ENCODE results near the gene DNAJB1.
"Not testable (repeated sequence)": the region's sequence is repeated elsewhere in the genome, so short reads cannot be mapped to it uniquely, and the experiment has no call there.

The DNAJB1 gene

DNA sequence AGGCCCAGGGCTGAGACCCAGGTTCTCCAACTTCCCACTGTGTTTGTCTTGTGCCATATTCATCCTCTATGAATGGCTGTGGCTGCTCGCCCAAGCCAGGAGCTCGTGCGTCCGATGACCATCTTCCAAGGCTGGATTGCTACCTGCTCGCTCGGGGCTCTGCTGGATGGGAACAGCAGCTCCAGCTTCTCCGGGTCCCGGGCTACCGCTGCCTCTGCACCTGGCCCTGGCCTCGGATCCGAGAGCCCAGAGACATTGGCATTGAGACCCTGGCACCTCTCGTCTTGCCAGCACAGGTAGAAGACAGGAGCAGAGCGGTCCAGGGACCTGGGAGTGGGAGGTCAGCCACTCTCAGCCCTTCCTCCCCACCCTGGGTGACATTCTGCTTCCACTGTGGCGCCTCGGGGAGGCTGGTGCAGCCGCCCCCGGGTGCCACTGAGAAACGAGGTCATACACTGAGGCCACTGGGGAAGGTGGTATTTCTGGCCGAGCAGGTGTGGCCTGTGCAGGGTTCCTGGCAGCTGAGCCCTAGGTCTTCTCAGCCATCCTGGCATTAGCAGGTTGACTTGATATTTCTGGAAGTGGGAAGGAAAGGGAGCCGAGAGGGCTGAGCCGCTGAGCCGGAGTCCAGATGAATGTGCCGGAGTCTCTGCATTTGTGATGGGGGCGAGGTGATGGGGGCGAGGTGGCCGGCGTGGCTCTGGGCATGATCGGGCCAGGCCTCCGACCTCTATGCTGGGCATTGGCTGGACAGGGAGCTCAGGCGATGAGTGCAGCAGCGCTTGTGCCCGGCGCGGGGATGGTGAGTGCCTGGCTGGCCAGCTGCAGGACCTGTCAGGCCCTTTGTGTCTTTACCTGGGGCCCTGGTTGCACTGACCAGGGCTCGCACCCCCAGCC is 35.1 kb upstream of the DNAJB1 start:
- no peak for DNase-seq (ENCODE audit: low spot score)

DNA sequence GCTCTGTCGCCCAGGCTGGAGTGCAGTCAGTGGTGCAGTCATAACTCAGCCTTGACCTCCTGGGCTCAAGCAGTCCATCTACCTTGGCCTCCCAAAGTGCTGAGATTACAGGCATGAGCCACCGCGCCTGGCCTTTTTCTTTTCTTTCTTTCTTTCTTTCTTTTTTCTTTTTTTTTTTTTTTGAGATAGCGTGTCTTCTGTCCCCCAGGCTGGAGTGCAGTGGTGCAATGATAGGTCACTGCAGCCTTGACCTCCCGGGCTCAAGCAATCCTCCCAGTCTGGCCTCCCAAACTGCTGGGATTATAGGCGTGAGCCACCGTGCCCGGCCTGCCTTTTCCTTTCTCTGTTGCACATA is 33.8 kb upstream of the DNAJB1 start:
- DNase-seq (ENCODE audit: low spot score), result not testable (repeated sequence)

DNA sequence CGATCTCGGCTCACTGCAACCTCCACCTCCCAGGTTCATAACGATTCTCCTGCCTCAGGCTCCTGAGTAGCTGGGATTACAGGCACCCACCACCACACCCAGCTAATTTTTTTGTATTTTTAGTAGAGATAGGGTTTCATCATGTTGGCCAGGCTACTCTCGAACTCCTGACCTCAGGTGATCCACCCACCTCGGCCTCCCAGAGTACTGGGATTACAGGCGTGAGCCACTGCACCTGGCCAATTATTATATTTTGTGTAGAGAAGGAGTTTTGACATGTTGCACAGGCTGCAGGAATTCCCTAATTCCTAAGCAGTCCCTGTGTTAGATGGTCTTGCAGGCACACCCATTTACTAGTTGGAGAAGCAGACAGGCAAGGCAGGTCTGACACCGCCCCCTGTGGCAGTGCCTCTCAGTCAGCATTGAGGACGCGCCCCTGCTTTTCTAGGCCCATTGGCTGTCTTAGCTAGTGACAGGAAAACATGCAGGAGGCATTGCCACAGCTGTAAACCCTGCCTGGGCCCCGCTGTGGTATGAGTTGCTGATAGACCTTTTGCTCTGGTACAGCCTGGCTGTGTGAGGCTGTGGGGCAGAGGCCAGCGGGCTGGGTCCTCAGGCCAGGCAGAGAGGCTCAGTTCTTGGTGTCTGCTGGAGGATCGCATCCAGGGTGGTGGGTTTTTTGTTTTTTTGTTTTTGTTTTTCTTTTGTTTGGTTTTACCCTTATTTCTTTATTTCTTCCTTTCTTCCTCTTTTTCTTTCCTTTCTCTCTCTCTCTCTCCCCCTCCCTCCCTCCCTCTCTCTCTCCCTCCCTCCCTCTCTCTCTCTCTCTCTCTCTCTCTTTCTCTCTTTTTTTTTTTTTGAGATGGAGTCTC is 33.2 kb upstream of the DNAJB1 start:
- DNase-seq (ENCODE audit: low spot score), result peak; percentile 54

DNA sequence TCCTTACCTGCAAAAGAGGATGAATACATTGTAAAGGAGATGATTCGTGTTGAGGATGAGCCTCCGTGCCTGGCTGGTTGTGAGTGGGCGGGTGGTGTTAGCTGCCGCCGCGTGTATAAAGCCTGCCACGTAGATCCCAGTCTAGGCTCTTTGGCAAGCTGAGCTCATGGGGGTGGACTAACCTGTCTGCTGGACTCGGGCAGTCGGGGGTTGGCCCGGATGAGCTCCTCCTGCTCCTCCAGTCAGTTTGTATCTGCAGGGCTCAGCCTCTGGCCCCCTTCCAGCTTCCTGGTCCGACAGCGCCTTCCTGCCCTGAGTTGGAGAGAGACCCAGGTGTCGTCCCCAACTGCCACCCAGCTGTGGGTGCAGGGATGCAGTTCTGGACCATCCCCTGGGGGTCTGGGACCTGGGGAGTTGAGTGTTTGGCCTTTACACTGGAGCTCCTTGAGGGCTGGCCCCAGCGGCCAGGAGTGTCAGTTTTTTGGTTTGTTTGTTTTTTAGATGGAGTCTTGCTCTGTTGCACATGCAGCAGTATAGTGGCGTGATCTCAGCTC is 32.1 kb upstream of the DNAJB1 start:
- no peak for DNase-seq (ENCODE audit: low spot score)

DNA sequence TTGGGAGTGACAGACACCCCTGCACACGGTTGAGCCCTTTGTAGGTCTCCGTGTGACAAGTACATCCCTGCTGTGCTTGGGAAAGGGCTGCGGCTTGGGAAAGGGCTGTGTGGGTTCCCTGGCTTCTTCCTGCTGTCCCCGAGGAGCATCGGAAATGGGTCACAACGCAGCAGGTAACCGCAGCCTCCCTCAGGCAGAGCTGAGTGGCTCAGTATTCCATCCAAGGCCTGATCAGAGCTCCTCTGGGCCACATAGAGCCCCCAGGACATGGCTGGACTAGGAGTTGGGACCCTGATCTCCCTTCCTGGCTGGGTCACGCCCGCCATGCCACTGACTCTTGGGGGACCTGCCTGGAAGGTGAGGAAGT is 27.5 kb upstream of the DNAJB1 start:
- DNase-seq (ENCODE audit: low spot score), result no peak

DNA sequence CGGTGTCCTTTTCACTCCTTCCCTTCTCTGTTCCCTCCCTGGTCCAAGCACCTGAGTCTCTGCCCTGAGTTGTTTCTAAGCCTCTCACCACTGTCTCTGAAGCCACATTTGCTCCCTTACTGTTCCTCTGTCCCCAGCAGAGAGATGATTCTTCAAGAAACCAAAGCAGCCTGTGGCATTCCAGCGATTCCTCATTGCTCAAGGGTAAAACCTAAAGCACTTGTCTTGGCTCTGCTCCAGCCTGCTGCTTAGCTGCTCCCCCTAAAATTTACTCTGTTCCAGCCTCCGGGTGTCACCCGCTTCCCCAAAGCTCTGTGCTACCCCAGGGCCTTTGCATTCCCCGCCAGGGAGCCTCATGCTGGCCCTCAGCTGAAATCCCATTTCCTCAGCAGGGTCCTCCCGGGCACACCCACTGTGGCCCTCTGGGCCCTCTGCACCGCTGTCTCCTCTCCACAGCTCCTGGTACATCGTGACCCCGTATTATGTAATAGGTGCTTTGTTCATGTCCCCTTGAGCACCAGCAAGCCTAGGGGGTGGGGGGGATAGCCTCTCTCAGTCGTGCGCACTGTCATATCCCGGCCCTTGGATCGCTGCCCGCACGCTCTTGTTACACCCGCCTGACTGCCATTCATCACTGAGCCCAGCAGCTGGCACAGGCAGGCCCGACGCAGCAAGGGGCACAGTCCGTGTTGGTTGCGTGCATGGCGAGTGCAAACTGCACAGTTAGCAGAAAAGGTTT is 26.9 kb upstream of the DNAJB1 start:
- peak; percentile 98 for DNase-seq (ENCODE audit: low spot score)

DNA sequence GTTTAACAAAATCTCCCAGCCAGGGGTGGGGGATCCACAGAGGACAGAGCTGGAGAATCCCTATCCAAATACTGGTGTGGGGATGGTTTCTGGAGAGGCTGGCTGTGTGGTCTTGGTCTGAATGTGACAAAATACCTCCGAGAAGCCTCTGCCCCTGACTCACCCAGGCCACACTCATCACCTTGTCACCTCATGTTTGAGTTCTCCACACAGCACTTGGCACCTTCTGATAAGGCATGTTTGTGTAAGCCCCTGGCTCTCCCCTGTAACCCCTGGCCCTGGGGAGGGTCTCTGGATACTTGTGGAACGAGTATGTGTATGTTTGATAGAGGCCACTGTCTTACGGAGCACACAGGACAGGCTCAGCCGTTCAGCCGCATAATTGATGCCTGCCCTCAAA is 25.9 kb upstream of the DNAJB1 start:
- no peak for DNase-seq (ENCODE audit: low spot score)

DNA sequence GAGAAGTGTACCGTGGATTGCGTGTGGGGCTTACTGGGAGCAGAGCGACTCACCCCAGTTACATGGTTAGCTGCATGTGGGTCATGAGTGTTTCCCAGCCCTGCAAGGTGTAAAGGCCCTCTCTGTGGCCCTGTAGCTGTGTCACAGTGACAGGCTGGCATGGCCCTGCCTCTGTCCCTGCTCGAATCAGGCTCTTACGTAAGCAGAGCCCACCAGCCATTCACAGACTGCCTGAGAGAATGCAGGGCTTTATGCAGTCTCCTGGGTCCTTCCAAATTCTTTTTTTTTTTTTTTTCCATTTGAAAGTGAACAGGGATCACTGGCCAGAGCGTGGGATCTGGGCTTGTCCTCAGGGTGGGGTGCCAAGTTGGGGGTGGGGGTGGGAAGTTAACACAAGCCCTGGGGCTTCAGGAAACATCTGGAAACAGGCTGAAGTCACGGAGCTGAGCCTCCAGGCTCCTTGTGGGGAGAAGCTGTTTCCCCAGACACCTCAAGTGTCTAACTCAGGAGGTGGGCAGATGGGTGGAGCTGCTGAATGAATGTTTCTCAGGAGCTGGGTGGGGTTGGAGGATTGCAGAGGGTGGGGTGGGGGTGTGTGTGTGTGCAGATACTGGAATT is 24.6 kb upstream of the DNAJB1 start:
- DNase-seq (ENCODE audit: low spot score), result peak; percentile 69

DNA sequence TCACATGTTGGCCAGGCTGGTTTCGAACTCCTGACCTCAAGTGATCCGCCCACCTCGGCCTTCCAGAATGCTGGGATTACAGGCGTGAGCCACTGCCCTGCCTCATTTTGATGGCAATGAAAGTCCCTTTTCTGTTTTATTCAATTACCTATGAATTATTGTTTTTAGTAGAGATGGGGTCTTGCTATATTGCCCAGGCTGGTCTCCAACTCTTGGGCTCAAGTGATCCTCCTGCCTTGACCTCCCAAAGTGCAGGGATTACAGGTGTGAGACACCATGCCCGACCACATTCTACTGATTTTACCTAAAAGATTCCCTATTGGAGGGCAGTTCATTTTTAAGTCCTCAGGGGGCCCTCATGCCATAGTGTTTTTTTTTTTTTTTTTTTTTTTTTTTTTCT is 23.8 kb upstream of the DNAJB1 start:
- DNase-seq (ENCODE audit: low spot score), result not testable (repeated sequence)

DNA sequence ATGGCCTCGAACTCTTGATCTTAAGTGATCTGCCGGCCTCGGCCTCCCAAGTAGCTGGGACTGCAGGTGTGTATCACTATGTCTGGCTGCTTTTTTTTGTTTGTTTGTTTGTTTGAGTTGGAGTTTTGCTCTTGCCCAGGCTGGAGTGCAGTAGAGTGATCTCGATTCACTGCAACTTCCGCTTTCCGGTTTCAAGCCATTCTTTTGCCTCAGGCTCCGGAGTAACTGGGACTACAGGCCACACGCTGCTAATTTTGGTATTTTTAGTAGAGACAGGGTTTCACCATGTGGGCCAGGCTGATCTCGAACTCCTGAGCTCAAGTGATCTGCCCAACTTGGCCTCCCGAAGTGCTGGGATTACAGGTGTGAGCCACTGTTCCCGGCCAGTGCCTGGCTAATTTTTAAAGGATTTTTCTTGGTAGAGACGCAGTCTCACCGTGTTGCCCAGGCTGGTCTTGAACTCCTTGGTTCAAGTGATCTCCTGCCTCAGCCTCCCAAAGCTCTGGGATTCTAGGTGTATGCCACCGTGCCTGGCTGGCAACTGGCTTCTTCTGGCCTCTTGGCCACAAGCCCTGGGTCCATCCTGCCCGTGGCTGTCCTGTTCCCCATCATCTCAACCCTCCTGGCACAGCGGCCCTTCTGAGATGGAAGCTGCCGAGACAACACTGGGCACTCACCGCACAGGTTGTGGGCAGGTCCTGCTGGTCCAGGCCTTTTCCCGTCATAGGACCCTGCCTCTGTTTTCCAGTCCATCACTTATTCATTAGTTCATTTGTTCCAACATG is 22.7 kb upstream of the DNAJB1 start:
- DNase-seq (ENCODE audit: low spot score), result no peak

DNA sequence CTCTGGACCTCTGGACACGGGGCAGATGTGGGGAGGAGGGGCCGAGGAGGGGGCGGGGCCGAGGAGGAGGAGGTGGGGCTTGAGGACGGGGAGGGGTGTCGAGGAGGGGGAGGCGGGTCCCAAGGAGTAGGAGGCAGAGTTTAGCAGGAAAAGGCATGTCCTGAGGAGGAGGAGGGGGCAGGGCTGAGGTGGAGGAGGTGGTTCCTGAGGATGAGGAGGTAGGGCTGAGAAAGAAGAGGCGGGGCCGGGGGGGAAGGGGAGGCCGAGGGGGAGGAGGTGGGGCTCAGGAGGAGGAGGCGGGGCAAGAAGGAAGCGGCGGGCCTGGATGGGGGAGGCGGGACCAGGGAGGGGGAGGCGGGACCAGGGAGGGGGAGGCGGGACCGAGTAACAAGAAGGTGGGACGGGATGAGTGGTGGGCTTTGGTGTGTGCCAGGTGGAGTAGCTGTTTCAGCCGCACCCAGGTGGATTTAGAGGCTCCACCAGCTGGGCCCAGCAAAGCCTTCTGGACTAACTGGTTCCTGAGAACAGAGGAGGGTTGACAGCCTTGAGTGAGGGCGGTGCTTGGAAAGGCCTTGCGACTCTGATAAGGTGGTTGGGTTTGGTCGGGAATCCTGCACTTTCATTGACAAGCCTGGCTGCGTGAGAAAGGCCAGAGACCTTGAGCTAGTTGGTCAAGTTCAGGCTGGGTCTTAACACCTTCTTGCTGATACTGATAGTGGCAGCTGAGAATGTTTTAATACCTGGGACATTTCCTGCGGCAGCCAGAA is 18.9 kb upstream of the DNAJB1 start:
- no peak for DNase-seq (ENCODE audit: low spot score)

DNA sequence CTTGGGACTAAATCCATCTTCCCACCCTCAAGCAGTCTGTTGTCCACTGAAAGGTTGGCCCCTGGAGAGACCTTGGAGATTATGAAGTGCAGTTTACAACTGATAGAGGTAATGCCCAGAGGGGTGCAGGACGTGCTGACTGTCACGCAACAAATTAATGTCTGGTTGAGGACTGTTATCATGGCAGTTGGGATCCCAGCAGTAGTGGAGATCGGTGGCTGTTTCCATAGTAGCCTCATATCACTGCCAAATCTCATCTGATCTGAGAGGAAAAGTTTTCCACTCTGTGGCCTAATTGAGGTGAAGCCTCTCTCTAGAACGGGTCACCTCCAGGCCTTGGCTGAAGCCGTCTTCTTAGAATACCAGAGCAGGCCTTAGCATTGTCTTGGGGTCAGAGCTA is 15.3 kb upstream of the DNAJB1 start:
- no peak for DNase-seq (ENCODE audit: low spot score)

DNA sequence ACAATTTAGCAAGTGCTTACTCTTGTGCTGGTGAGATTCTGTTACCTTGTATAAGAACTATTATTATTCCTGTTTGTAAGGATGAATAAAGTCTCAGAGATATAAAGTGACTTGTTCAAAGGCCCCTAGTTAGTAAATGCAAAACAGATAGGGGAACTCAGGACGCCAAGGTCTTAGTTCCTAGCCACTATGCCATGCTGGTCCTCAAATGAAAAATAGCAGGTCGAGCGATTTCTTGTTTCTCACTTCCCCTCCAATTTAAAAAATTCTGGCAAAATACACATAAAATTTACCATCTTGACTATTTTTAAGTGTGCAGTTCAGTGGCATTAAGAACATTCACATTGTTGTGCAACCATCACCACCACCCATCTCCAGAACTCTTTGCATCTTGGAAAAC is 12.3 kb upstream of the DNAJB1 start:
- DNase-seq (ENCODE audit: low spot score), result no peak

DNA sequence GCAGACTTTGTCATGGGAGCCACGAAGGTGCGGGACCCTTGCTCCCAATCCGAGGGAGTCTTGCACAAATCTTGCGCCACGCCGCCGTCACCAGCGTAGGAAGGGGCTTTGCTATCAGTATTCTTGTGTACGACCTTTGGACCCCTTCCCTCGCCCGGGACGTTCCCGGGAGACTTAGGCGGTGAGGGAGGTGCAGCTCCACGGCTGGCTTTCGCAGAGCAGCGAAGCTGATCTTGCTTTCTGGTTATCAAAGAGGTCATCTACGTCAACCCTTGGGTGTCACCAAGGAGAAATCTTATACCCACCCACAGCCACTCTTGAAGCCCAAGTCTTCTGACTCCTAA is 11.8 kb upstream of the DNAJB1 start:
- no peak for DNase-seq (ENCODE audit: low spot score)

DNA sequence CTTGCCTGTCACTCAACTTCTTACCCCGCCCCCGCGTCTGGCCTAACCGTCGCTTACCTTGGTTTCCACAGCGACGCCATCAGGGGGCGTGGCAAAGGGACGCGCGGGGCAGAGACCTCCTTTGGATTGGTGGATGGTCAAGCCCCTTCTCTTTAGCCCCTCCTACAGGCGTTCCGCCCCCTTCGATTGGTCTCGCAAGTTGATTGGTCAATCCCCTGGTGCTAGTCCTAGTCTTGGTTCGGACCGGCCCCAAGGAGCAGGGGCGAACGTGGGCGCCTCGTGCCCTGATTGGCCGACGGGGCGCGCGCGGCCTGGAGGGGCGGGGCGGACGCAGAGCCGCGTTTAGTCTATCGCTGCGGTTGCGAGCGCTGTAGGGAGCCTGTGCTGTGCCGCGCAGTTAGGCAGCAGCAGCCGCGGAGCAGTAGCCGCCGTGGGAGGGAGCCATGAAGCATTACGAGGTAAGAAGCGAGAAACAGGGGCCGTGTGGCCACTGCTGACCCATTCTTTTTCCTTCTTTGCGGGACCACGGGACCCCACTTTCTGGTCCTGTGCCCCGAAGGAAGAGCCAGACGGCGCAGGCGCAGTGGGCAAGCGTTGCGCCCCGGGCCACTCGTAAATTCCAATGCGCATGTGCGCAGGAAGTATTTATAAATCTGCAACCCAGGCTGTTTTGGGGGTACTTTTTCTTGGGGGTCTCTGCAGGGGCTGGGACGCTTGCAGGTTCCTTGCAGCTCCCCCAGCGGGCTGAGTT is 11.2 kb upstream of the DNAJB1 start, which contains the start of gene TECR:
TSS of gene TECR (plus strand) at position 341 of the 751 bp plus-strand sequence. CDS start at position 444, 103 bp downstream.
- peak; percentile 100 for DNase-seq (ENCODE audit: low spot score)

DNA sequence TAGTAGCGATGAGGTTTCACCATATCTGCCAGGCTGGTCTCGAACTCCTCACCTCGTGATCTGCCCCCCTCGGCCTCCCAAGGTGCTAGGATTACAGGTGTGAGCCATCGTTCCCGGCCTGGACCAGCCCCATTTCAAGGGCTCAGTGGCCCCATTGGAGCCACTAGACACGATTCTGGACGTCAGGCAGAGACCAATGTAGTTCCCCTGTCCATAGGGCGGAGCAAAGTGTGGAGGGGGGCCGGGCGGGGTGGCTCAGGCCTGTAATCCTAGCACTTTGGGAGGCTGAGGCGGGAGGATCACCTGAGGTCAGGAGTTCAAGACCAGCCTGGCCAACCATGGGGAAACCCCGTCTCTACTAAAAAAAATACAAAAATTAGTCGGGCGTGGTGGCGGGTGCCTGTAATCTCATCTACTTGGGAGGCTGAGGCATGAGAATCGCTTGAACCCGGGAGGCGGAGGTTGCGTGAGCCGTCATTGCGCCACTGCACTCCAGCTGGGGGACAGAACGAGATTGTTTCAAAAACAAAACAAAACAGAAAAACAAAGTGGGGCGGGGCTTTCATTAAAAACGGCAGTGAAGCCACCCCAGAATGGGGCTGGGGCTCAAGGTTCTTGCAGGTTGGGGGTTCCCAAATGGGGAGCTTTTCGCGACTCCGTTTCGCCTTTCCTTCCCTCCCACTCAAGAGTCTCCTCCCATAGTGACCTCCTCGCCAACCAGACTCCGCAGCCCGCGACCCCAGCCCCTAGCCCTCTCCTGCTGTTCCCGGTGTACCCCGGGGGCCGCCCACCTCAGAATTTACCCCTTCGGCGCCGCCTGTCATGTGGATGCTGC is 10.4 kb upstream of the DNAJB1 start:
- DNase-seq (ENCODE audit: low spot score), result no peak

DNA sequence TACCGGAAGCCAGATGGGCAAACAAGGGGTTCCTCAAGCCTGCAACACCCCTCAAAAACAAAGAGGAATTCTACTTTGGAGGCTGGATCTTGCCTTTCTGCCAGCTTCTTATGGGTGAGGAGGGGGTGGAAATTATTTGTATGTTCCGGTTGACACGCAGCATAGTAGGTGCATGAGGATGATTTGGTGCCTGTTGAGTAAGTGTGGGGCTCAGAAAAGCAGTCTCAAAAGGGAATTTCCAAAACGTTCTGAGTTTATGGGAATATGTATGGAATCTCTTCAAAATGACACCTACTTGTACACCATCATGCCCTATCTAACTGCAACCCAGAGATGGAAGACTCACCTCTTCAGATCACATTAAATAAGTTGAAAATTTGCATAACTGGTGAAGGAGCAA is 8.2 kb upstream of the DNAJB1 start:
- DNase-seq (ENCODE audit: low spot score), result no peak

DNA sequence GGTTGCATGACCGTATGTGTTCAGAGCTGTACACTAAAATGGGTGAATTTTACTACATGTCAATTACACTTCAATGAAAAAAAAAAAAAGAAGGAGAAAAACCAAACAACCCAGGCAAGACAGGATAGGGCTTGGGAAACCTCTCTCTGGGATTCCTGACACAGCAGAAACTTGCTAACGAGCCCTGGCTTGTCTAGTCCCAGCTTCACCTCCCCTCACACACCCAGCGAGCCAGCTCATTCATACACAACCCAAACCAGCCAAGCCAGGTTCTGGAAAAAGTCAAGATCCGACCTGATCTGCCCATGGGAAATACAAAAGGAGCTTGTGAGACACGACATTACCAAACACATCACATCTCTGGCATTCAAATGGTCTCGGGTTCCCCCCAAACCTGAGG is 7.5 kb upstream of the DNAJB1 start:
- DNase-seq (ENCODE audit: low spot score), result no peak

DNA sequence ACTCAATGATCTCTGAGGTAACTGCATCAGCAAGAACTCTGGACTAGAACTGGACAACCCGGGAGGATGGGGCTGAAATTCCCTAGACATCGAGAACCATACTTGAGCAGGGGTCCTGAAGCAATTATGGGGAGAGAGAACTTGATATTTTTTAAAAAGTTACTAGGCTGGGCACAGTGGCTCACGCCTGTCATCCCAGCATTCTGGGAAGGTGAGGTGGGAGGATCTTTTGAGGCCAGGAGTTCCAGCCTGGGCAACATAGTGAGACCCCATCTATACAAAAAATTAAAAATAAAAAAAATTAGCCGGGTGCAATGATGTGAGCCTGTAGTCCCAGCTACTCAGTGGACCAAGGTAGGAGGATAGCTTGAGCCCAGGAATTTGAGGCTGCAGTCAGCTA is 2.3 kb upstream of the DNAJB1 start:
- no peak for DNase-seq (ENCODE audit: low spot score)
